Measurements from ENCODE around the gene LDB1. TPM values are rescaled to one million over a fixed set of nuclear protein-coding genes. Genes with fewer than 3 reads are reported as not detected.

The LDB1 gene
- total RNA-seq, 1 experiment from 2014 or later, result 100 TPM

DNA sequence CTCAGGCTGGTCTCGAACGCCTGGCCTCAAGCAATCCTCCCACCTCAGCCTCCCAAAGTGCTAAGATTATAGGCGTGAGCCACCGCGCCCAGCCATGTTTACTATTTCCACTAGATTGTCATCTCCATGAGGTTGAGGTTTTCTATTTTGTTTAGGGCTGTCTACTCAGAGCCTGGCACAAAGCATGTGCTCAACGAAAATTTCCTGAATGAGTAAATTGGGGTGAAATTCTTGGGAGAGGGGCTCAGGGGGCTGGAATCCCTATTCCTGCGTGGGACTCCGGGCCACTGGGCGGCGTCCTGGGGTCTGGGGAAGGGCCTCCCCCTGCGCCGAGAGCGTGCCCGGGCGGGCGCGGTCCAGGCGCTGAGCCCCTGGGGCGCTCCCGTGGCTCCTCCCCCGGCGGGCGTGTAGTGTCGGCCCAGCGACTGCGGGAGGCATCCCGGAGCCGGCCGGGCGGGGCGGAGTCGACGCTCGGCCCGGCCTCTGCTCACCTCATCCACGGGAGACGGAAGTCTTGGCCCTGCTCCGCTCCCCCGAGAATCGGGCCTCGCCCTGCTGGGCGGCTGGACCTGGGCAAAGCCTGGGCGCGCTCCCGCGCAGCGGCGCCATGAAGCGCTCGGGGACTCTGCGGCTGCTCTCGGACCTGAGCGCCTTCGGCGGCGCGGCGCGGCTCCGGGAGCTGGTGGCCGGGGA is 55.2 kb downstream of the LDB1 start, which contains the start of gene HPS6 (continued):
- TF ChIP-seq, protein P1, sequence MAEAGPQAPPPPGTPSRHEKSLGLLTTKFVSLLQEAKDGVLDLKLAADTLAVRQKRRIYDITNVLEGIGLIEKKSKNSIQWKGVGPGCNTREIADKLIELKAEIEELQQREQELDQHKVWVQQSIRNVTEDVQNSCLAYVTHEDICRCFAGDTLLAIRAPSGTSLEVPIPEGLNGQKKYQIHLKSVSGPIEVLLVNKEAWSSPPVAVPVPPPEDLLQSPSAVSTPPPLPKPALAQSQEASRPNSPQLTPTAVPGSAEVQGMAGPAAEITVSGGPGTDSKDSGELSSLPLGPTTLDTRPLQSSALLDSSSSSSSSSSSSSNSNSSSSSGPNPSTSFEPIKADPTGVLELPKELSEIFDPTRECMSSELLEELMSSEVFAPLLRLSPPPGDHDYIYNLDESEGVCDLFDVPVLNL (CRISPR knock-in tag; IDR thresholded peaks at IDR 0.05; ENCODE audit: borderline replicate concordance, low read depth), result no peak
- TF ChIP-seq MLX (CRISPR knock-in tag; IDR thresholded peaks at IDR 0.05) (no peak), JUN (CRISPR knock-in tag; IDR thresholded peaks at IDR 0.05) (no peak), ZNF219 (CRISPR knock-in tag; IDR thresholded peaks at IDR 0.05; ENCODE audit: borderline replicate concordance) (no peak; the same call in 1 of the 2 replicates), ZNF416 (CRISPR knock-in tag; IDR thresholded peaks at IDR 0.05) (no peak), CBFB (CRISPR knock-in tag; IDR thresholded peaks at IDR 0.05; ENCODE audit: low read depth) (no peak), MYBL2 (CRISPR knock-in tag; IDR thresholded peaks at IDR 0.05) (peak; percentile 60; the same call in 1 of the 2 replicates)
- TF ChIP-seq, protein P2, sequence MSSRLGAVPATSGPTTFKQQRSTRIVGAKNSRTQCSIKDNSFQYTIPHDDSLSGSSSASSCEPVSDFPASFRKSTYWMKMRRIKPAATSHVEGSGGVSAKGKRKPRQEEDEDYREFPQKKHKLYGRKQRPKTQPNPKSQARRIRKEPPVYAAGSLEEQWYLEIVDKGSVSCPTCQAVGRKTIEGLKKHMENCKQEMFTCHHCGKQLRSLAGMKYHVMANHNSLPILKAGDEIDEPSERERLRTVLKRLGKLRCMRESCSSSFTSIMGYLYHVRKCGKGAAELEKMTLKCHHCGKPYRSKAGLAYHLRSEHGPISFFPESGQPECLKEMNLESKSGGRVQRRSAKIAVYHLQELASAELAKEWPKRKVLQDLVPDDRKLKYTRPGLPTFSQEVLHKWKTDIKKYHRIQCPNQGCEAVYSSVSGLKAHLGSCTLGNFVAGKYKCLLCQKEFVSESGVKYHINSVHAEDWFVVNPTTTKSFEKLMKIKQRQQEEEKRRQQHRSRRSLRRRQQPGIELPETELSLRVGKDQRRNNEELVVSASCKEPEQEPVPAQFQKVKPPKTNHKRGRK (CRISPR knock-in tag; IDR thresholded peaks at IDR 0.05; ENCODE audit: borderline replicate concordance), result no peak

- peaks cover 15% of the 10 kb centered on the region for H3K4me1 Mint-ChIP-seq
- CTCF ChIA-PET, result no interaction called here
- ATAC-seq, result no peak
- H3K27ac Mint-ChIP-seq, result peak overlapping the region; percentile 67
- POLR2A ChIA-PET, result no interaction called here
- no peaks in the 10 kb centered on the region for H3K9me3 Mint-ChIP-seq
- H3K27me3 Mint-ChIP-seq (ENCODE audit: low read depth), result peaks cover 22% of the 10 kb centered on the region
- TF ChIP-seq NFYB (CRISPR knock-in tag; conservative IDR thresholded peaks at IDR 0.05; ENCODE audit: low read depth), result no peak
- TF ChIP-seq ATF1 (CRISPR knock-in tag; IDR thresholded peaks at IDR 0.05), result no peak
- TF ChIP-seq ZNF532 (CRISPR knock-in tag; IDR thresholded peaks at IDR 0.05; ENCODE audit: borderline replicate concordance), result no peak
- TF ChIP-seq JUN (CRISPR knock-in tag; IDR thresholded peaks at IDR 0.05), result no peak
- TF ChIP-seq, protein P3, sequence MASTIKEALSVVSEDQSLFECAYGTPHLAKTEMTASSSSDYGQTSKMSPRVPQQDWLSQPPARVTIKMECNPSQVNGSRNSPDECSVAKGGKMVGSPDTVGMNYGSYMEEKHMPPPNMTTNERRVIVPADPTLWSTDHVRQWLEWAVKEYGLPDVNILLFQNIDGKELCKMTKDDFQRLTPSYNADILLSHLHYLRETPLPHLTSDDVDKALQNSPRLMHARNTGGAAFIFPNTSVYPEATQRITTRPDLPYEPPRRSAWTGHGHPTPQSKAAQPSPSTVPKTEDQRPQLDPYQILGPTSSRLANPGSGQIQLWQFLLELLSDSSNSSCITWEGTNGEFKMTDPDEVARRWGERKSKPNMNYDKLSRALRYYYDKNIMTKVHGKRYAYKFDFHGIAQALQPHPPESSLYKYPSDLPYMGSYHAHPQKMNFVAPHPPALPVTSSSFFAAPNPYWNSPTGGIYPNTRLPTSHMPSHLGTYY (CRISPR knock-in tag; IDR thresholded peaks at IDR 0.05), result no peak
- TF ChIP-seq, protein P4, sequence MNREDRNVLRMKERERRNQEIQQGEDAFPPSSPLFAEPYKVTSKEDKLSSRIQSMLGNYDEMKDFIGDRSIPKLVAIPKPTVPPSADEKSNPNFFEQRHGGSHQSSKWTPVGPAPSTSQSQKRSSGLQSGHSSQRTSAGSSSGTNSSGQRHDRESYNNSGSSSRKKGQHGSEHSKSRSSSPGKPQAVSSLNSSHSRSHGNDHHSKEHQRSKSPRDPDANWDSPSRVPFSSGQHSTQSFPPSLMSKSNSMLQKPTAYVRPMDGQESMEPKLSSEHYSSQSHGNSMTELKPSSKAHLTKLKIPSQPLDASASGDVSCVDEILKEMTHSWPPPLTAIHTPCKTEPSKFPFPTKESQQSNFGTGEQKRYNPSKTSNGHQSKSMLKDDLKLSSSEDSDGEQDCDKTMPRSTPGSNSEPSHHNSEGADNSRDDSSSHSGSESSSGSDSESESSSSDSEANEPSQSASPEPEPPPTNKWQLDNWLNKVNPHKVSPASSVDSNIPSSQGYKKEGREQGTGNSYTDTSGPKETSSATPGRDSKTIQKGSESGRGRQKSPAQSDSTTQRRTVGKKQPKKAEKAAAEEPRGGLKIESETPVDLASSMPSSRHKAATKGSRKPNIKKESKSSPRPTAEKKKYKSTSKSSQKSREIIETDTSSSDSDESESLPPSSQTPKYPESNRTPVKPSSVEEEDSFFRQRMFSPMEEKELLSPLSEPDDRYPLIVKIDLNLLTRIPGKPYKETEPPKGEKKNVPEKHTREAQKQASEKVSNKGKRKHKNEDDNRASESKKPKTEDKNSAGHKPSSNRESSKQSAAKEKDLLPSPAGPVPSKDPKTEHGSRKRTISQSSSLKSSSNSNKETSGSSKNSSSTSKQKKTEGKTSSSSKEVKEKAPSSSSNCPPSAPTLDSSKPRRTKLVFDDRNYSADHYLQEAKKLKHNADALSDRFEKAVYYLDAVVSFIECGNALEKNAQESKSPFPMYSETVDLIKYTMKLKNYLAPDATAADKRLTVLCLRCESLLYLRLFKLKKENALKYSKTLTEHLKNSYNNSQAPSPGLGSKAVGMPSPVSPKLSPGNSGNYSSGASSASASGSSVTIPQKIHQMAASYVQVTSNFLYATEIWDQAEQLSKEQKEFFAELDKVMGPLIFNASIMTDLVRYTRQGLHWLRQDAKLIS (CRISPR knock-in tag; IDR thresholded peaks at IDR 0.05; ENCODE audit: borderline replicate concordance), result no peak
- no peak for TF ChIP-seq ZNF671 (CRISPR knock-in tag; IDR thresholded peaks at IDR 0.05)
- DNase-seq (ENCODE audit: low spot score), result no peak
- no peaks in the 10 kb centered on the region for H3K36me3 Mint-ChIP-seq
- H3K4me3 Mint-ChIP-seq, result peak overlapping the region; percentile 73
These were observed 55.7 kb downstream of the LDB1 start for GRCh38 chr10:102064503-102064867.

Measured in WTC11 (cell line).